H1 (cell line): ENCODE measurements around the gene IQCN. TPM values are rescaled to one million over a fixed set of nuclear protein-coding genes. Genes with fewer than 3 reads are reported as not detected.

Experiments used
- CTCF ChIA-PET: fragments of 300-600 bp; sonication (Branson Sonifier 250); formaldehyde crosslinking; loops from one replicate; lab custom pipeline; 2021; ENCODE audit not compliant: partially characterized antibody; lab: Charles Lee
- POLR2A ChIA-PET: fragments of 300-600 bp; sonication (Branson Sonifier 250); formaldehyde crosslinking; loops from one replicate; lab custom pipeline; 2021; ENCODE audit warnings: inconsistent platforms; ENCODE audit not compliant: partially characterized antibody; lab: Charles Lee
- DNase-seq, 2 experiments: peaks; one replicate each; pipeline versions ENCODE4 v3.0.0 to v3.0.0-alpha.2; 2010 to 2022; ENCODE audit warnings: low spot score in 2 of 2, low read depth in 1 of 2, mixed read lengths in 1 of 2
- FAIRE-seq: peaks from 2 replicates; lab custom pipeline; 2011; peaks lifted over from hg19 to GRCh38; lab: Jason Lieb, UNC
- H2AFZ ChIP-seq: 2 replicates; pipeline ENCODE4 v1.8.1; 2012; ENCODE audit warnings: low read length, inconsistent platforms
- H2AK5ac ChIP-seq: 2 replicates; pipeline ENCODE4 v1.6.1; 2013; ENCODE audit warnings: low read depth, low read length
- H2BK120ac ChIP-seq: replicated peaks from 2 replicates; pipeline ENCODE3; 2013; ENCODE audit warnings: low read depth, low read length, inconsistent platforms
- H2BK12ac ChIP-seq: 2 replicates; pipeline ENCODE4 v1.6.1; 2013; ENCODE audit warnings: low read depth, low read length
- H2BK15ac ChIP-seq: 2 replicates; pipeline ENCODE4 v1.6.1; 2013; ENCODE audit warnings: low read length
- H2BK20ac ChIP-seq: 2 replicates; pipeline ENCODE4 v1.6.1; 2013; ENCODE audit warnings: low read length
- H2BK5ac ChIP-seq: 2 replicates; pipeline ENCODE4 v1.6.1; 2013; ENCODE audit warnings: low read depth, low read length
- H3K14ac ChIP-seq: 2 replicates; pipeline ENCODE4 v1.6.1; 2013; ENCODE audit warnings: inconsistent platforms; ENCODE audit not compliant: insufficient read length
- H3K18ac ChIP-seq: 2 replicates; pipeline ENCODE4 v1.6.1; 2013; ENCODE audit warnings: low read length; ENCODE audit errors: extremely low read depth
- H3K23ac ChIP-seq: 2 replicates; pipeline ENCODE4 v1.6.1; 2013; ENCODE audit warnings: inconsistent platforms; ENCODE audit not compliant: insufficient read length
- H3K23me2 ChIP-seq: 2 replicates; pipeline ENCODE4 v1.6.1; 2013; ENCODE audit warnings: low read depth, low read length
- H3K27ac ChIP-seq: 2 replicates; pipeline ENCODE4 v1.6.1; 2011; ENCODE audit warnings: low read depth, low read length, inconsistent platforms
- H3K27me3 ChIP-seq, 4 experiments: replicated peaks in 1 of 4; 1 replicate in 1 of 4; 2 replicates in 3 of 4; pipeline versions ENCODE4 v1.6.1 to v1.8.1; 2011 to 2013; ENCODE audit warnings: low read length in 3 of 4, mild to moderate bottlenecking in 3 of 4, inconsistent platforms in 2 of 4, mixed read lengths in 2 of 4, moderate library complexity in 1 of 4; ENCODE audit not compliant: control insufficient read depth in 3 of 4, insufficient read depth in 3 of 4; ENCODE audit errors: extremely low read depth in 1 of 4
- H3K36me3 ChIP-seq, 4 experiments: 2 replicates each; pipeline versions ENCODE4 v1.6.1 to v1.8.1; 2011 to 2013; ENCODE audit warnings: mild to moderate bottlenecking in 4 of 4, low read length in 3 of 4, moderate library complexity in 2 of 4, control low read depth in 1 of 4, inconsistent platforms in 1 of 4; ENCODE audit not compliant: insufficient read depth in 4 of 4, control insufficient read depth in 2 of 4
- H3K4ac ChIP-seq: replicated peaks from 2 replicates; pipeline ENCODE3; 2013; ENCODE audit warnings: low read length, low read depth, mixed read lengths, inconsistent platforms; ENCODE audit not compliant: insufficient read length
- H3K4me1 ChIP-seq, 4 experiments: replicated peaks in 1 of 4; 1 replicate in 1 of 4; 2 replicates in 3 of 4; pipeline versions ENCODE4 v1.6.1 to v1.8.1; 2011 to 2013; ENCODE audit warnings: low read length in 3 of 4, inconsistent platforms in 2 of 4, mixed read lengths in 1 of 4; ENCODE audit not compliant: insufficient read depth in 4 of 4, control insufficient read depth in 3 of 4
- H3K4me2 ChIP-seq, 2 experiments: 2 replicates each; pipeline versions ENCODE4 v1.6.1 to v1.8.1; 2011 to 2013; ENCODE audit warnings: low read depth in 2 of 2, low read length in 2 of 2, control low read depth in 1 of 2, inconsistent platforms in 1 of 2, mild to moderate bottlenecking in 1 of 2; ENCODE audit not compliant: insufficient read depth in 1 of 2
- H3K4me3 ChIP-seq, 4 experiments: fragments of 200-600, 300-600 bp in 1 of 4; sonication (generic), shearing (Covaris generic), sonication (Bioruptor Twin) in 1 of 4; 2 replicates each; pipeline versions ENCODE4 v1.5.1 to v1.8.1; 2011 to 2016; ENCODE audit warnings: low read length in 4 of 4, low read depth in 3 of 4, control low read depth in 2 of 4, inconsistent platforms in 2 of 4, mild to moderate bottlenecking in 2 of 4, mixed read lengths in 1 of 4, moderate library complexity in 1 of 4; ENCODE audit not compliant: insufficient read depth in 2 of 4; ENCODE audit errors: extremely low read depth in 1 of 4
- H3K56ac ChIP-seq: replicated peaks from 2 replicates; pipeline ENCODE3; 2013; ENCODE audit warnings: low read depth, mild to moderate bottlenecking, mixed read lengths, low read length, inconsistent platforms; ENCODE audit not compliant: insufficient read length
- H3K79me1 ChIP-seq: 2 replicates; pipeline ENCODE4 v1.6.1; 2013; ENCODE audit warnings: low read depth, low read length, control low read depth
- H3K79me2 ChIP-seq, 2 experiments: 2 replicates each; pipeline versions ENCODE4 v1.6.1 to v1.8.1; 2012 to 2013; ENCODE audit warnings: low read length in 2 of 2, mild to moderate bottlenecking in 2 of 2, inconsistent platforms in 1 of 2; ENCODE audit not compliant: insufficient read depth in 2 of 2, control insufficient read depth in 1 of 2
- H3K9ac ChIP-seq, 4 experiments: replicated peaks in 1 of 4; 1 replicate in 1 of 4; 2 replicates in 3 of 4; pipeline versions ENCODE4 v1.6.1 to v1.8.1; 2011 to 2013; ENCODE audit warnings: low read depth in 3 of 4, low read length in 3 of 4, control low read depth in 2 of 4, mild to moderate bottlenecking in 2 of 4, moderate library complexity in 2 of 4, inconsistent platforms in 1 of 4; ENCODE audit errors: extremely low read depth in 1 of 4
- H3K9me3 ChIP-seq, 2 experiments: 2 replicates each; pipeline versions ENCODE4 v1.6.1 to v1.8.1; 2012 to 2013; ENCODE audit warnings: mild to moderate bottlenecking in 2 of 2, moderate library complexity in 2 of 2, control low read depth in 1 of 2, inconsistent platforms in 1 of 2, low read depth in 1 of 2, low read length in 1 of 2, mixed read lengths in 1 of 2; ENCODE audit not compliant: insufficient read depth in 2 of 2
- H4K20me1 ChIP-seq, 2 experiments: replicated peaks in 1 of 2; 2 replicates each; pipeline versions ENCODE3 to v1.8.1; 2011 to 2013; ENCODE audit warnings: inconsistent platforms in 2 of 2, low read length in 2 of 2, mild to moderate bottlenecking in 1 of 2; ENCODE audit not compliant: insufficient read depth in 2 of 2, control insufficient read depth in 1 of 2
- H4K5ac ChIP-seq: 2 replicates; pipeline ENCODE4 v1.6.1; 2013; ENCODE audit warnings: low read length, low read depth, mixed read lengths, inconsistent platforms; ENCODE audit not compliant: insufficient read length
- H4K8ac ChIP-seq: 2 replicates; pipeline ENCODE4 v1.8.0; 2013; ENCODE audit warnings: mild to moderate bottlenecking, moderate library complexity, low read length, inconsistent platforms; ENCODE audit not compliant: insufficient read depth; ENCODE audit errors: extremely low read depth
- H4K91ac ChIP-seq: replicated peaks from 2 replicates; pipeline ENCODE3; 2013; ENCODE audit warnings: low read length, mixed read lengths, inconsistent platforms; ENCODE audit not compliant: insufficient read length
- WGBS, 2 experiments: shearing (Covaris generic) in 1 of 2; methylation state at CpG; one replicate each; pipeline versions ENCODE4 v1.1.6 to v1.1.7; 2013 to 2015; ENCODE audit warnings: low lambda C conversion rate in 2 of 2, mixed read lengths in 2 of 2, inconsistent platforms in 1 of 2, low coverage in 1 of 2, missing lambda C conversion rate in 1 of 2; ENCODE audit not compliant: insufficient replicate concordance in 2 of 2, insufficient coverage in 1 of 2, insufficient read length in 1 of 2; ENCODE audit errors: extremely low coverage in 1 of 2, missing lambda C conversion rate in 1 of 2; 5-methylcytosine and 5-hydroxymethylcytosine counted together
- polyA plus RNA-seq, 7 experiments: library from polyadenylated mRNA; depleted of rRNA in 3 of 7; stranded (reverse) in 5 of 7; unstranded in 2 of 7; fragments of >200 nt in 5 of 7; fragments of 200-250 nt in 2 of 7; gene quantifications; 1 replicate in 5 of 7; 2 replicates in 1 of 7; 4 replicates in 1 of 7; pipeline versions ENCODE4 v1.2.1 to v1.2.3, GENCODE V29; 2011 to 2013; ENCODE audit warnings: missing spikeins in 2 of 7, mixed read lengths in 2 of 7
- total RNA-seq: library from RNA; stranded (reverse); fragmentation: NEBNext Ultra II Directional; extraction: Animal tissue kit (Norgen Biotek cat#: 25700); gene quantifications from 2 replicates; pipeline ENCODE4 v1.2.1, GENCODE V29; 2021

IQCN gene
- total and polyA plus RNA-seq, 2 of the 8 experiments (the other 6 are each of a cell fraction or from before 2014, with no cell fraction given): 0.36 to 1.0 TPM

DNA sequence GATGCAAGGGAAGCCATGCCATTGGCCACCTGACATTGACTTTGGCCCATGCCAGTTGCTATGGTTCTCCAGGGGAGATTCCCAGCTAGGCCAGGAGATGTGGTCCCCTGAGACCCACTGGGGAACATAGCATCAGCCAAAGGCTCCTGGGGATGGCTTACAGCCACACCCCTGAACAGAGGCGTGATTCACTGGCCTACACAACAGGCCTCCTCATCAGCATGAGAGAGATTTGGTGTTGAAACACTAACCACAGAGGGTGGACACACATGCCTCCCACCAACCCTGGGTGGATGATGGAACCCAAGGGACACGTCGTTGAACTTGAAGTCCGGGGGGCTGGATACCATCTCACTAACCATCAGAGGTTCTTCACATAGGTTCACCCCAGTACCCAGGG, 14.4 kb downstream of the IQCN start:
- no peak overlapping the region for H3K27ac ChIP-seq
- no peak overlapping the region for H4K91ac ChIP-seq
- POLR2A ChIA-PET: no interaction called here
- no peak overlapping the region for H2AFZ ChIP-seq
- H4K5ac ChIP-seq: no peak overlapping the region
- no peak overlapping the region for H2BK120ac ChIP-seq
- H2BK12ac ChIP-seq: no peak overlapping the region
- FAIRE-seq (no peak), DNase-seq (no peak)
- H3K56ac ChIP-seq: no peak overlapping the region
- no peaks in the 10 kb centered on the region for H3K36me3 ChIP-seq
- H3K79me2 ChIP-seq: no peaks in the 10 kb centered on the region
- peak overlapping the region; percentile 72; the same call in 1 of the 2 replicates for H2BK15ac ChIP-seq
- H3K79me1 ChIP-seq: no peaks in the 10 kb centered on the region; the same call in 1 of the 2 replicates
- CTCF ChIA-PET: interaction anchor here (0.6 to 18.7 kb wide), 5 partner anchors 10 to 69 kb away, joined by 3 to 305 read pairs (median 10); partner anchors contain the start of gene RAB3A
- no peak overlapping the region for H3K18ac ChIP-seq
- H3K23ac ChIP-seq: no peak overlapping the region
- no peak overlapping the region for H2BK20ac ChIP-seq
- H3K9ac ChIP-seq: no peak overlapping the region
- H3K23me2 ChIP-seq: no peaks in the 10 kb centered on the region
- no peak overlapping the region for H3K4ac ChIP-seq
- no peak overlapping the region for H4K8ac ChIP-seq
- no peak overlapping the region for H2AK5ac ChIP-seq
- peaks cover 0 to 1% of the 10 kb centered on the region in 2 experiments for H4K20me1 ChIP-seq
- H3K9me3 ChIP-seq: no peaks in the 10 kb centered on the region
- 91% methylated on average over 4 of the region's 4 CpGs; no CpG with 5 or more reads in 1 of the 2 experiments for WGBS, 2 experiments
- no peak overlapping the region for H3K4me3 ChIP-seq
- H3K27me3 ChIP-seq: peaks cover 0 to 10% (median 0%) of the 10 kb centered on the region in 4 experiments; a peak in 3 of 7 replicates
- peaks cover under 1 to 7% (median 5%) of the 10 kb centered on the region in 4 experiments for H3K4me1 ChIP-seq
- no peak overlapping the region for H3K4me2 ChIP-seq
- no peak overlapping the region for H2BK5ac ChIP-seq
- no peak overlapping the region for H3K14ac ChIP-seq
